HCEC 1CT (cell line): ENCODE measurements around the gene LRRC27.
"Not testable (repeated sequence)": the region's sequence is repeated elsewhere in the genome, so short reads cannot be mapped to it uniquely, and the experiment has no call there.

Experiments used
- DNase-seq: peaks from one replicate; pipeline ENCODE4 v3.0.0-alpha.2; 2017

LRRC27 gene

GRCh38 chr10:132316133-132316532 lies 15.9 kb upstream of the LRRC27 start:
- DNase-seq = no peak

- not testable (repeated sequence) for DNase-seq
Measured at GRCh38 chr10:132317477-132317876, 14.5 kb upstream of the LRRC27 start.

- peak; percentile 85 for DNase-seq
Measured at GRCh38 chr10:132319853-132320653, 11.9 kb upstream of the LRRC27 start.

GRCh38 chr10:132320654-132321469 lies 11.1 kb upstream of the LRRC27 start:
- no peak for DNase-seq

GRCh38 chr10:132321726-132322125 lies 10.3 kb upstream of the LRRC27 start:
- DNase-seq = no peak

GRCh38 chr10:132322586-132323048 lies 9.4 kb upstream of the LRRC27 start:
- peak; percentile 51 for DNase-seq

GRCh38 chr10:132324186-132324585 lies 7.8 kb upstream of the LRRC27 start:
- no peak for DNase-seq

- DNase-seq = no peak
Measured at GRCh38 chr10:132326344-132326889, 5.6 kb upstream of the LRRC27 start.

GRCh38 chr10:132326925-132327324 lies 5.1 kb upstream of the LRRC27 start:
- no peak for DNase-seq

GRCh38 chr10:132328106-132328505 lies 3.9 kb upstream of the LRRC27 start:
- no peak for DNase-seq

- no peak for DNase-seq
Measured at GRCh38 chr10:132328738-132329137, 3.3 kb upstream of the LRRC27 start.

GRCh38 chr10:132329565-132330485 lies 2.2 kb upstream of the LRRC27 start:
- no peak for DNase-seq

- no peak for DNase-seq
Measured at GRCh38 chr10:132330486-132330833, 1.5 kb upstream of the LRRC27 start.

- no peak for DNase-seq
Measured at GRCh38 chr10:132332433-132332754, 401 bp downstream of the LRRC27 start.

- no peak for DNase-seq
Measured at GRCh38 chr10:132333386-132333785, 1.4 kb downstream of the LRRC27 start.

GRCh38 chr10:132334631-132335188 lies 2.7 kb downstream of the LRRC27 start:
- no peak for DNase-seq

GRCh38 chr10:132335189-132336063 lies 3.4 kb downstream of the LRRC27 start:
- no peak for DNase-seq

- no peak for DNase-seq
Measured at GRCh38 chr10:132336064-132336746, 4.2 kb downstream of the LRRC27 start.

GRCh38 chr10:132336919-132337407 lies 5.0 kb downstream of the LRRC27 start:
- no peak for DNase-seq

GRCh38 chr10:132337854-132338253 lies 5.9 kb downstream of the LRRC27 start:
- DNase-seq = not testable (repeated sequence)

GRCh38 chr10:132338876-132339275 lies 6.9 kb downstream of the LRRC27 start:
- DNase-seq = no peak
